Lower leg skin (tissue), 3 donors: Measurements from ENCODE around the gene PHIP.

Experiments
- CTCF ChIP-seq, 3 donors: fragments of 450-650 bp; IDR thresholded peaks; one replicate each; pipeline ENCODE4 v1.5.1; 2016; ENCODE audit warnings: antibody characterized with exemption in 3 of 3, mild to moderate bottlenecking in 3 of 3, moderate library complexity in 2 of 3
- POLR2A ChIP-seq, 2 donors: fragments of 450-650 bp; IDR thresholded peaks; one replicate each; pipeline ENCODE4 v1.6.1; 2016 to 2017; ENCODE audit warnings: antibody characterized with exemption in 2 of 2, mild to moderate bottlenecking in 1 of 2, moderate library complexity in 1 of 2

GRCh38 chr6:78925317-78925716 is 152.7 kb downstream of the PHIP start:
- no peak for TF ChIP-seq POLR2A (IDR thresholded peaks at IDR 0.05)
- TF ChIP-seq CTCF (IDR thresholded peaks at IDR 0.05), result no peak
